Stomach (tissue), 9 donors: ENCODE results near the gene RASSF5. TPM values are rescaled to one million over a fixed set of nuclear protein-coding genes. Genes with fewer than 3 reads are reported as not detected.
"Not testable (repeated sequence)": the region's sequence is repeated elsewhere in the genome, so short reads cannot be mapped to it uniquely, and the experiment has no call there.

Experiments used
- DNase-seq, 2 donors: peaks; one replicate each; pipeline versions ENCODE4 v3.0.0 to v3.0.0-alpha.2; 2013 to 2019
- H3K27ac ChIP-seq, 5 donors: fragments of 200-600 bp in 4 of 5; sonication (generic) in 4 of 5; one replicate each; pipeline ENCODE4 v1.5.1; 2013 to 2019; ENCODE audit warnings: mild to moderate bottlenecking in 1 of 5, moderate library complexity in 1 of 5
- H3K27me3 ChIP-seq, 3 donors: fragments of 200-600 bp; sonication (generic); one replicate each; pipeline ENCODE4 v1.5.1; 2017 to 2019; ENCODE audit warnings: mixed run types in 1 of 3
- H3K36me3 ChIP-seq, 4 donors: fragments of 200-600 bp; sonication (generic); 1 replicate in 3 of 4; 2 replicates in 1 of 4; pipeline ENCODE4 v1.5.1; 2016 to 2019
- H3K4me1 ChIP-seq, 4 donors: fragments of 200-600 bp; sonication (generic); one replicate each; pipeline ENCODE4 v1.5.1; 2016 to 2019
- H3K4me3 ChIP-seq, 4 donors: fragments of 200-600 bp; sonication (generic) in 3 of 4; one replicate each; pipeline ENCODE4 v1.5.1; 2016 to 2019; ENCODE audit warnings: mild to moderate bottlenecking in 1 of 4
- H3K9me3 ChIP-seq, 4 donors: fragments of 200-600 bp; sonication (generic); one replicate each; pipeline ENCODE4 v1.5.1; 2016 to 2019
- EP300 ChIP-seq: sonication (generic); formaldehyde crosslinking; IDR thresholded peaks from one replicate; pipeline ENCODE4 v1.6.1; 2017; ENCODE audit warnings: antibody characterized with exemption
- POLR2A ChIP-seq, 4 donors: fragments of 450-650 bp; IDR thresholded peaks; one replicate each; pipeline ENCODE4 v1.6.1; 2016; ENCODE audit warnings: antibody characterized with exemption in 4 of 4, control low read depth in 2 of 4, mild to moderate bottlenecking in 1 of 4, moderate library complexity in 1 of 4
- POLR2AphosphoS5 ChIP-seq, 3 donors: sonication (generic); formaldehyde crosslinking; IDR thresholded peaks; one replicate each; pipeline ENCODE4 v1.6.1; 2016; ENCODE audit warnings: antibody characterized with exemption in 3 of 3
- WGBS, 5 donors: extraction: QIAGEN DNeasy Blood & Tissue Kit in 3 of 5; methylation state at CpG; one replicate each; pipeline versions ENCODE4 v1.1.5 to v1.1.7; 2013 to 2018; 5-methylcytosine and 5-hydroxymethylcytosine counted together
- intact Hi-C: fragments of 100-400 bp; cut with DNase I; formaldehyde crosslinking; loops from one replicate; pipeline ENCODE4 v1.15.1; 2023; ENCODE audit warnings: low total_unique reads
- polyA plus RNA-seq, 3 donors: library from polyadenylated mRNA; stranded (reverse); fragments of 200-250 nt; gene quantifications; one replicate each; pipeline ENCODE4 v1.2.3, GENCODE V29; 2013
- total RNA-seq, 5 donors: library from RNA; depleted of rRNA; stranded (reverse); fragments of >200 nt; gene quantifications; one replicate each; pipeline versions ENCODE4 v1.1.0 to v1.2.3, GENCODE V29; 2014 to 2016
- TF ChIP-seq, protein P1 (sequence below), 7 experiments: fragments of 450-650 bp in 4 of 7; fragments of 200-600 bp in 3 of 7; sonication (generic) in 3 of 7; IDR thresholded peaks; one replicate each; pipeline ENCODE4 v1.5.1; 2016 to 2019; ENCODE audit warnings: antibody characterized with exemption in 7 of 7, control low read depth in 2 of 7, mild to moderate bottlenecking in 1 of 7
- donor health status: healthy with polysubstance abuse.
- donor health status: Bipolar disorder and iron deficiency.
- donor health status: healthy.

RASSF5 gene
- total and polyA plus RNA-seq, 8 donors: 2.2 to 44.5 (median 7.5) TPM

- Histone ChIP-seq H3K9me3 (no peaks in the 10 kb centered on the region), H3K36me3 (peaks cover 5 to 91% (median 70%) of the 10 kb centered on the region in 4 donors), H3K4me1 (peaks cover 0 to 4% (median 0%) of the 10 kb centered on the region in 4 donors), H3K27ac (no peak overlapping the region), H3K27me3 (no peaks in the 10 kb centered on the region), H3K4me3 (no peak overlapping the region)
- no peak for DNase-seq
- TF ChIP-seq POLR2AphosphoS5 (IDR thresholded peaks at IDR 0.05) (no peak), EP300 (no peak), POLR2A (IDR thresholded peaks at IDR 0.05) (no peak)
- TF ChIP-seq, protein P1, sequence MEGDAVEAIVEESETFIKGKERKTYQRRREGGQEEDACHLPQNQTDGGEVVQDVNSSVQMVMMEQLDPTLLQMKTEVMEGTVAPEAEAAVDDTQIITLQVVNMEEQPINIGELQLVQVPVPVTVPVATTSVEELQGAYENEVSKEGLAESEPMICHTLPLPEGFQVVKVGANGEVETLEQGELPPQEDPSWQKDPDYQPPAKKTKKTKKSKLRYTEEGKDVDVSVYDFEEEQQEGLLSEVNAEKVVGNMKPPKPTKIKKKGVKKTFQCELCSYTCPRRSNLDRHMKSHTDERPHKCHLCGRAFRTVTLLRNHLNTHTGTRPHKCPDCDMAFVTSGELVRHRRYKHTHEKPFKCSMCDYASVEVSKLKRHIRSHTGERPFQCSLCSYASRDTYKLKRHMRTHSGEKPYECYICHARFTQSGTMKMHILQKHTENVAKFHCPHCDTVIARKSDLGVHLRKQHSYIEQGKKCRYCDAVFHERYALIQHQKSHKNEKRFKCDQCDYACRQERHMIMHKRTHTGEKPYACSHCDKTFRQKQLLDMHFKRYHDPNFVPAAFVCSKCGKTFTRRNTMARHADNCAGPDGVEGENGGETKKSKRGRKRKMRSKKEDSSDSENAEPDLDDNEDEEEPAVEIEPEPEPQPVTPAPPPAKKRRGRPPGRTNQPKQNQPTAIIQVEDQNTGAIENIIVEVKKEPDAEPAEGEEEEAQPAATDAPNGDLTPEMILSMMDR (IDR thresholded peaks at IDR 0.05): no peak
- intact Hi-C loops: no loop called here
- WGBS, 5 donors: 84 to 100% (median 96%) methylated on average over 2 of the region's 2 CpGs
These were observed 24.7 kb upstream of the RASSF5 start for GRCh38 chr1:206482611-206483010.

DNA sequence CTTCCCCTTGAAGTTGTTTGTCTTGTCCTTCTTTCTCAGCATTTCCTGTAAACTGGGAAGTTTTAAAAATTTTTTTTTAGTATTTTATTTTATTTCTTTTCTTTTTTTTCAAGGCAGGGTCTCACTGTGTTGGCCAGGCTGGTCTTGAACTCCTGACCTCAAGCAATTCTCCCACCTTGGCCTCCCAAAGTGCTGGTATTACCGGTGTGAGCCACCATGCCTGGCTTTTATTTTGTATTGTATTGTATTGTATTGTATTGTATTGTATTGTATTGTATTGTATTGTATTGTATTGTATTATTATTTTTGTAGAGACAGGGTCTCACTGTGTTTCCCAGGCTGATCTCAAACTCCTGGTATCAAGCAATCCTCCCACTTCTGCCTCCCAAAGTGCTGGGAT, 23.5 kb upstream of the RASSF5 start:
- 93 to 97% (median 95%) methylated on average over 1 of the region's 1 CpG for WGBS, 5 donors
- peaks cover 12 to 90% (median 63%) of the 10 kb centered on the region in 4 donors for H3K36me3 ChIP-seq
- DNase-seq, H3K9me3 ChIP-seq, H3K27ac ChIP-seq, H3K4me3 ChIP-seq, H3K27me3 ChIP-seq, H3K4me1 ChIP-seq, intact Hi-C loops: not testable (repeated sequence)

DNA sequence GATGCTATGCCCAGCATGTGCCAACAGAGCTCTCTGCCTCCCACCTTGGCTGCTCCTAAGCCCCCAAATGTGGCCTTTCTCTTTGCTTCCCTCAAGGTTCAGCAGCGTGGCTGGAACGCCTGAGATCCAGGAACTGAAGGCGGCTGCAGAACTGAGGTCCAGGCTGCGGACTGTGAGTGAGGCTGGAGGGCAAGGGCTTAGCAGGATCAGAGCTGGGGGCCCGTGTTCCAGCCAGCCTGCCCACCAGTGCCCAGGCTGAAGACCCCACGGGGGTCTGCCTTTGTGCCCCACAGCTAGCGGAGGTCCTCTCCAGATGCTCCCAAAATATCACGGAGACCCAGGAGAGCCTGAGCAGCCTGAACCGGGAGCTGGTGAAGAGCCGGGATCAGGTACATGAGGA, 22.4 kb upstream of the RASSF5 start:
- intact Hi-C loops: no loop called here
- peaks cover 0 to 5% (median 2%) of the 10 kb centered on the region in 4 donors for H3K4me1 ChIP-seq
- no peaks in the 10 kb centered on the region for H3K27me3 ChIP-seq
- 95 to 98% (median 95%) methylated on average over 7 to 10 of the region's 10 CpGs for WGBS, 5 donors
- no peak for DNase-seq
- peaks cover 12 to 81% (median 60%) of the 10 kb centered on the region in 4 donors for H3K36me3 ChIP-seq
- no peaks in the 10 kb centered on the region for H3K9me3 ChIP-seq
- H3K4me3 ChIP-seq: no peak overlapping the region
- no peak overlapping the region for H3K27ac ChIP-seq
- TF ChIP-seq POLR2AphosphoS5 (IDR thresholded peaks at IDR 0.05): no peak
- no peak for TF ChIP-seq EP300
- no peak for TF ChIP-seq POLR2A (IDR thresholded peaks at IDR 0.05)
- TF ChIP-seq, protein P1 (IDR thresholded peaks at IDR 0.05): no peak

- Histone ChIP-seq H3K9me3 (no peaks in the 10 kb centered on the region), H3K36me3 (peaks cover 12 to 85% (median 63%) of the 10 kb centered on the region in 4 donors), H3K4me3 (no peak overlapping the region), H3K4me1 (peaks cover 0 to 12% (median 8%) of the 10 kb centered on the region in 4 donors), H3K27me3 (no peaks in the 10 kb centered on the region), H3K27ac (peak overlapping the region in 1 of 5 donors; percentile 1)
- TF ChIP-seq, protein P1 (IDR thresholded peaks at IDR 0.05): no peak
- TF ChIP-seq EP300 (no peak), POLR2AphosphoS5 (IDR thresholded peaks at IDR 0.05) (no peak), POLR2A (IDR thresholded peaks at IDR 0.05) (no peak)
- intact Hi-C loops: no loop called here
- 56 to 66% (median 62%) methylated on average over 14 to 15 of the region's 15 CpGs for WGBS, 5 donors
- DNase-seq: no peak
These were observed 20.1 kb upstream of the RASSF5 start for GRCh38 chr1:206486995-206487788.

DNA sequence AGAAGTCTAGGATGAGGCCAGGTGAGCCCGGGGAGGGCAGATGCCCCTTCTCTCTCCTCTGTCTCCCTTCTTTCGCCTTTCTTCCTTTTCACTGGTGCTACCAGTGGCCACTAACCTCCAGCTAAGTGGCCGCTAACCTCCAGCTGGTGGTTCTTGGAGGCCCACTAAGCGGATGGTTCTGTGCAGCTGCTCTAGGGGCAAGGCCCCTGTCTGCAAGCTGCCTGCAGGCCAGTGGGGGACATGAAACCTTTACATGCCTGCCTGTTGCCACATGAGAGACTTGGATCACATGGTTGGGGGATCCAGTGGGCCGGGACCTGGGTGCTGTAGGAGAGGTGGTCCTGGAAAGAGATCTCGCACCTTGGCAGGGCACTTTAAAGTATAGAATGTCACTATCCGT, 19.4 kb upstream of the RASSF5 start:
- no peak overlapping the region for H3K27ac ChIP-seq
- H3K9me3 ChIP-seq: no peaks in the 10 kb centered on the region
- no peak for TF ChIP-seq EP300
- TF ChIP-seq POLR2AphosphoS5 (IDR thresholded peaks at IDR 0.05): no peak
- TF ChIP-seq, protein P1 (IDR thresholded peaks at IDR 0.05): no peak
- TF ChIP-seq POLR2A (IDR thresholded peaks at IDR 0.05): no peak
- WGBS, 5 donors: 91 to 96% (median 92%) methylated on average over 7 of the region's 7 CpGs
- H3K4me3 ChIP-seq: no peak overlapping the region
- no peak for DNase-seq
- peaks cover 12 to 85% (median 63%) of the 10 kb centered on the region in 4 donors for H3K36me3 ChIP-seq
- no peaks in the 10 kb centered on the region for H3K27me3 ChIP-seq
- peaks cover 0 to 12% (median 8%) of the 10 kb centered on the region in 4 donors for H3K4me1 ChIP-seq
- intact Hi-C loops: no loop called here
